PC-9 (cell line): ENCODE data around the gene TUFT1.

ENCODE experiments used
- CTCF ChIP-seq: fragments of 200-600 bp; sonication (generic); conservative IDR thresholded peaks from 2 replicates; pipeline ENCODE4 v1.6.1; 2017; ENCODE audit warnings: mixed run types, antibody characterized with exemption, mild to moderate bottlenecking, moderate library complexity
- EZH2 ChIP-seq: fragments of 200-600 bp; sonication (generic); IDR thresholded peaks from 2 replicates; pipeline ENCODE4 v1.8.0; 2017; ENCODE audit warnings: antibody characterized with exemption, low read depth

GRCh38 chr1:151570819-151571218, 30.7 kb downstream of the TUFT1 start:
- TF ChIP-seq CTCF = no peak
- no peak for TF ChIP-seq EZH2
